AG09319 (cell line): Measurements from ENCODE around the gene CCDC9B.

Experiments
- DNase-seq: peaks from one replicate; pipeline ENCODE4 v3.0.0-alpha.2; 2010; ENCODE audit warnings: low read depth; ENCODE audit errors: extremely low read depth
- CTCF ChIP-seq: IDR thresholded peaks from 2 replicates; pipeline ENCODE4 v1.5.1; 2011; ENCODE audit warnings: low read depth, mild to moderate bottlenecking, inconsistent platforms, low read length, moderate library complexity

The CCDC9B gene

GRCh38 chr15:40287968-40288367, 52.8 kb downstream of the CCDC9B start:
- no peak for DNase-seq
- no peak for TF ChIP-seq CTCF

- no peak for DNase-seq
- TF ChIP-seq CTCF: no peak
These were observed 53.2 kb downstream of the CCDC9B start for GRCh38 chr15:40287505-40287904.

GRCh38 chr15:40286794-40287193, 53.9 kb downstream of the CCDC9B start:
- no peak for DNase-seq
- no peak for TF ChIP-seq CTCF

GRCh38 chr15:40286061-40286532, 54.6 kb downstream of the CCDC9B start:
- no peak for TF ChIP-seq CTCF

GRCh38 chr15:40285554-40286011, 55.2 kb downstream of the CCDC9B start:
- no peak for TF ChIP-seq CTCF
- no peak for DNase-seq

More at GRCh38 chr15:40286061-40286532, 54.6 kb downstream of the CCDC9B start:
- no peak for DNase-seq

GRCh38 chr15:40285151-40285550, 55.6 kb downstream of the CCDC9B start:
- no peak for TF ChIP-seq CTCF

GRCh38 chr15:40283615-40284300, 57.0 kb downstream of the CCDC9B start:
- no peak for DNase-seq
- no peak for TF ChIP-seq CTCF

More at GRCh38 chr15:40285151-40285550, 55.6 kb downstream of the CCDC9B start:
- no peak for DNase-seq
